Loucy (cell line): ENCODE data around the gene AKIP1.

Experiments used
- H2AFZ ChIP-seq: fragments of 200-600 bp; sonication (generic); 2 replicates; pipeline ENCODE4 v1.6.0; 2016; ENCODE audit warnings: antibody characterized with exemption, mild to moderate bottlenecking, low read length, moderate library complexity
- H3F3A ChIP-seq: fragments of 200-600 bp; 2 replicates; pipeline ENCODE4 v1.6.0; 2016; ENCODE audit warnings: antibody characterized with exemption, low read depth, mild to moderate bottlenecking
- H3K27me3 ChIP-seq: fragments of 200-600 bp; sonication (generic); 2 replicates; pipeline ENCODE4 v1.6.1; 2014; ENCODE audit warnings: low read length, mild to moderate bottlenecking; ENCODE audit not compliant: insufficient read depth, poor library complexity, severe bottlenecking
- H3K36me3 ChIP-seq: fragments of 200-600 bp; sonication (generic); 2 replicates; pipeline ENCODE4 v1.6.1; 2016; ENCODE audit warnings: low read length; ENCODE audit not compliant: insufficient read depth
- H3K4me1 ChIP-seq: fragments of 200-600 bp; sonication (generic); 2 replicates; pipeline ENCODE4 v1.5.1; 2014; ENCODE audit warnings: low read length, mild to moderate bottlenecking; ENCODE audit not compliant: insufficient read depth, poor library complexity, severe bottlenecking
- H3K4me2 ChIP-seq: fragments of 200-600 bp; sonication (generic); 2 replicates; pipeline ENCODE4 v1.6.0; 2014; ENCODE audit warnings: antibody characterized with exemption, low read length, low read depth, mild to moderate bottlenecking; ENCODE audit not compliant: poor library complexity, severe bottlenecking
- H3K4me3 ChIP-seq: fragments of 200-600 bp; sonication (generic); 2 replicates; pipeline ENCODE4 v1.5.1; 2014; ENCODE audit warnings: low read length, mild to moderate bottlenecking, mixed read lengths; ENCODE audit not compliant: poor library complexity, severe bottlenecking
- H3K79me2 ChIP-seq: fragments of 200-600 bp; sonication (generic); 2 replicates; pipeline ENCODE4 v1.6.1; 2014; ENCODE audit warnings: low read length; ENCODE audit not compliant: insufficient read depth
- H3K9ac ChIP-seq: fragments of 200-600 bp; sonication (generic); 2 replicates; pipeline ENCODE4 v1.6.0; 2014; ENCODE audit warnings: mild to moderate bottlenecking, low read depth, low read length, moderate library complexity; ENCODE audit not compliant: poor library complexity, severe bottlenecking
- H3K9me2 ChIP-seq: fragments of 200-600 bp; sonication (generic); replicated peaks from 2 replicates; pipeline ENCODE4 v1.6.1; 2016; ENCODE audit warnings: low read depth, low read length, mixed read lengths
- H3K9me3 ChIP-seq: fragments of 200-600 bp; sonication (generic); 2 replicates; pipeline ENCODE4 v1.6.1; 2014; ENCODE audit warnings: mild to moderate bottlenecking, antibody characterized with exemption, low read length, low read depth; ENCODE audit not compliant: insufficient read depth
- H4K20me1 ChIP-seq: fragments of 200-600 bp; sonication (generic); 2 replicates; pipeline ENCODE4 v1.6.0; 2014; ENCODE audit warnings: antibody characterized with exemption, low read length, mild to moderate bottlenecking; ENCODE audit not compliant: insufficient read depth, poor library complexity, severe bottlenecking
- CTCF ChIP-seq: fragments of 200-600 bp; sonication (generic); conservative IDR thresholded peaks from 2 replicates; pipeline ENCODE4 v1.5.1; 2014; ENCODE audit warnings: mild to moderate bottlenecking, antibody characterized with exemption, low read length
- EZH2phosphoT487 ChIP-seq: fragments of 200-600 bp; IDR thresholded peaks from 2 replicates; pipeline ENCODE4 v1.6.1; 2018; ENCODE audit warnings: antibody characterized with exemption, mild to moderate bottlenecking, moderate library complexity, borderline replicate concordance

AKIP1 gene

GRCh38 chr11:8871171-8871775, 39.7 kb upstream of the AKIP1 start:
- Histone ChIP-seq H3K4me2 (peak overlapping the region; percentile 58), H2AFZ (peak overlapping the region; percentile 81; the same call in 1 of the 2 replicates), H3K9me2 (no peaks in the 10 kb centered on the region), H3K4me3 (peak overlapping the region; percentile 73), H3K4me1 (no peaks in the 10 kb centered on the region), H3F3A (no peaks in the 10 kb centered on the region), H3K9me3 (no peaks in the 10 kb centered on the region), H4K20me1 (no peaks in the 10 kb centered on the region), H3K79me2 (no peaks in the 10 kb centered on the region), H3K27me3 (peaks cover 25% of the 10 kb centered on the region), H3K9ac (no peak overlapping the region), H3K36me3 (no peaks in the 10 kb centered on the region)
- TF ChIP-seq EZH2phosphoT487 (no peak), CTCF (no peak)

GRCh38 chr11:8871962-8872361, 39.0 kb upstream of the AKIP1 start:
- Histone ChIP-seq H3K4me3 (no peak overlapping the region), H3K27me3 (peaks cover 25% of the 10 kb centered on the region), H3K9ac (no peak overlapping the region), H3K9me3 (no peaks in the 10 kb centered on the region), H3K79me2 (no peaks in the 10 kb centered on the region), H3K9me2 (no peaks in the 10 kb centered on the region), H4K20me1 (no peaks in the 10 kb centered on the region), H2AFZ (no peak overlapping the region), H3F3A (no peaks in the 10 kb centered on the region), H3K4me2 (no peak overlapping the region), H3K4me1 (no peaks in the 10 kb centered on the region), H3K36me3 (no peaks in the 10 kb centered on the region)
- TF ChIP-seq EZH2phosphoT487 (no peak), CTCF (no peak)

- H3K79me2 ChIP-seq = no peaks in the 10 kb centered on the region
- H3K9me3 ChIP-seq = no peaks in the 10 kb centered on the region
- no peaks in the 10 kb centered on the region for H3F3A ChIP-seq
- no peaks in the 10 kb centered on the region for H4K20me1 ChIP-seq
- no peaks in the 10 kb centered on the region for H3K36me3 ChIP-seq
- no peak overlapping the region for H3K4me2 ChIP-seq
- H3K9me2 ChIP-seq = no peaks in the 10 kb centered on the region
- no peak overlapping the region for H3K4me3 ChIP-seq
- peaks cover 25% of the 10 kb centered on the region for H3K27me3 ChIP-seq
- TF ChIP-seq EZH2phosphoT487 (no peak), CTCF (no peak)
- no peak overlapping the region for H2AFZ ChIP-seq
- H3K4me1 ChIP-seq = no peaks in the 10 kb centered on the region
- no peak overlapping the region for H3K9ac ChIP-seq
These were observed 37.1 kb upstream of the AKIP1 start for GRCh38 chr11:8873741-8874405.
